K562 (cell line): ENCODE results near the gene QRFPR. TPM values are rescaled to one million over a fixed set of nuclear protein-coding genes. Genes with fewer than 3 reads are reported as not detected.

Source experiments
- ATAC-seq: fragments of 200-7000 bp; cut with Tn5 transposase; 3 replicates; pipeline ENCODE4 v1.9.1; 2020; ENCODE audit warnings: moderate library complexity
- BruUV-seq: library from RNA; stranded (reverse); fragments of 400-500 nt; replicated peaks from 2 replicates; lab custom pipeline; 2021; lab: Mats Ljungman, UMichigan
- CTCF ChIA-PET: fragments of 300-600 bp; formaldehyde crosslinking; extraction: SDS; loops from one replicate; lab custom pipeline; 2021; ENCODE audit warnings: low intra/inter-chr PET ratio; lab: Yijun Ruan, JAX
- POLR2A ChIA-PET: fragments of 300-600, 350-650 bp; sonication (Branson Sonifier 250); formaldehyde crosslinking; extraction: SDS; loops from one replicate; lab custom pipeline; 2021; ENCODE audit warnings: antibody characterized with exemption, inconsistent platforms; lab: Yijun Ruan, JAX
- DNase-seq, 4 experiments: peaks; one replicate each; pipeline versions ENCODE4 v3.0.0 to v3.0.0-alpha.2; 2011 to 2018; ENCODE audit warnings: low spot score in 3 of 4, mixed read lengths in 3 of 4; ENCODE audit errors: extremely low read depth in 1 of 4
- FAIRE-seq: peaks from 2 replicates; lab custom pipeline; 2011; peaks lifted over from hg19 to GRCh38; lab: Jason Lieb, UNC
- H2AFZ ChIP-seq: 2 replicates; pipeline ENCODE4 v1.6.0; 2011; ENCODE audit warnings: low read depth, low read length, control low read depth, inconsistent platforms
- H3K27ac ChIP-seq: fragments of 200-600 bp; 3 replicates; pipeline ENCODE4 v1.8.0; 2011; ENCODE audit warnings: low read depth, mild to moderate bottlenecking, control low read depth, inconsistent platforms, low read length, moderate library complexity, mixed read lengths; ENCODE audit errors: extremely low read depth
- H3K27me3 ChIP-seq, 2 experiments: fragments of 300-600 bp in 1 of 2; 2 replicates in 1 of 2; 3 replicates in 1 of 2; pipeline versions ENCODE4 v1.6.0 to v1.8.0; 2011; ENCODE audit warnings: inconsistent platforms in 2 of 2, low read length in 2 of 2, mild to moderate bottlenecking in 1 of 2, mixed read lengths in 1 of 2, moderate library complexity in 1 of 2; ENCODE audit not compliant: control insufficient read depth in 2 of 2, insufficient read depth in 2 of 2
- H3K36me3 ChIP-seq: fragments of 300-600 bp; 3 replicates; pipeline ENCODE4 v1.8.0; 2011; ENCODE audit warnings: mild to moderate bottlenecking, low read length, inconsistent platforms; ENCODE audit not compliant: control insufficient read depth, insufficient read depth
- H3K4me1 ChIP-seq, 2 experiments: fragments of 200-600 bp in 1 of 2; replicated peaks in 1 of 2; 2 replicates in 1 of 2; 3 replicates in 1 of 2; pipeline versions ENCODE4 v1.5.1 to v1.8.0; 2011; ENCODE audit warnings: inconsistent platforms in 2 of 2, low read length in 2 of 2, mild to moderate bottlenecking in 1 of 2, mixed read lengths in 1 of 2, moderate library complexity in 1 of 2; ENCODE audit not compliant: control insufficient read depth in 2 of 2, insufficient read depth in 2 of 2
- H3K4me2 ChIP-seq: 2 replicates; pipeline ENCODE4 v1.6.1; 2011; ENCODE audit warnings: low read length, control low read depth, inconsistent platforms, mixed read lengths; ENCODE audit not compliant: insufficient read depth
- H3K4me3 ChIP-seq: fragments of 200-600 bp; sonication (generic), shearing (Covaris generic); 2 replicates; pipeline ENCODE4 v1.5.1; 2016; ENCODE audit warnings: control low read depth, inconsistent platforms
- H3K79me2 ChIP-seq: fragments of 200-600 bp; 3 replicates; pipeline ENCODE4 v1.8.0; 2011; ENCODE audit warnings: low read length, inconsistent platforms; ENCODE audit not compliant: control insufficient read depth, insufficient read depth
- H3K9ac ChIP-seq, 2 experiments: 2 replicates each; pipeline versions ENCODE4 v1.6.0 to v1.6.1; 2011; ENCODE audit warnings: low read depth in 2 of 2, low read length in 2 of 2, control low read depth in 1 of 2, inconsistent platforms in 1 of 2, mild to moderate bottlenecking in 1 of 2, mixed read lengths in 1 of 2; ENCODE audit not compliant: insufficient read depth in 1 of 2
- H3K9me1 ChIP-seq: one replicate; pipeline ENCODE4 v1.6.0; 2011; ENCODE audit warnings: inconsistent platforms, mild to moderate bottlenecking, low read length, moderate library complexity; ENCODE audit not compliant: control insufficient read depth, insufficient read depth
- H3K9me3 ChIP-seq: replicated peaks from 2 replicates; pipeline ENCODE4 v1.5.1; 2011; ENCODE audit warnings: low read depth, low read length, inconsistent platforms; ENCODE audit not compliant: control insufficient read depth, insufficient read depth
- H4K20me1 ChIP-seq: replicated peaks from 2 replicates; pipeline ENCODE4 v1.6.1; 2011; ENCODE audit warnings: low read length, inconsistent platforms, mixed read lengths; ENCODE audit not compliant: control insufficient read depth, insufficient read depth
- ATF3 ChIP-seq, 2 experiments: fragments of 450-650 bp in 1 of 2; sonication (generic) in 1 of 2; formaldehyde crosslinking in 1 of 2; IDR thresholded peaks in 1 of 2; conservative IDR thresholded peaks in 1 of 2; 2 replicates each; pipeline versions ENCODE4 v1.6.1 to v1.8.1; 2016 to 2023; ENCODE audit warnings: mild to moderate bottlenecking in 2 of 2, moderate library complexity in 2 of 2, inconsistent platforms in 1 of 2, missing genetic modification reagents in 1 of 2
- BRF2 ChIP-seq: IDR thresholded peaks from 3 replicates; pipeline ENCODE4 v1.6.1; 2011; ENCODE audit warnings: borderline replicate concordance, mild to moderate bottlenecking; ENCODE audit not compliant: insufficient read length, insufficient read depth
- CREB1 ChIP-seq, 2 experiments: sonication (generic) in 1 of 2; formaldehyde crosslinking in 1 of 2; IDR thresholded peaks; 2 replicates each; pipeline versions ENCODE4 v1.6.1 to v1.8.0; 2012 to 2022; ENCODE audit warnings: inconsistent platforms in 1 of 2, mild to moderate bottlenecking in 1 of 2, missing genetic modification reagents in 1 of 2, moderate library complexity in 1 of 2
- CXXC5 ChIP-seq: fragments of 250-450 bp; sonication (Bioruptor Pico); IDR thresholded peaks from 2 replicates; pipeline ENCODE4 v1.8.0; 2022; ENCODE audit warnings: inconsistent platforms, mild to moderate bottlenecking, moderate library complexity
- ELK3 ChIP-seq: fragments of 450-650 bp; formaldehyde crosslinking; IDR thresholded peaks from 2 replicates; pipeline ENCODE4 v1.4.0; 2020; ENCODE audit warnings: mild to moderate bottlenecking
- GTF2F1 ChIP-seq: IDR thresholded peaks from 2 replicates; pipeline ENCODE4 v1.6.1; 2011; ENCODE audit warnings: low read depth, low read length, improper control_type of control experiment
- HDAC6 ChIP-seq: IDR thresholded peaks from 2 replicates; pipeline ENCODE4 v1.6.1; 2012; ENCODE audit warnings: low read depth, mild to moderate bottlenecking, control low read depth, inconsistent platforms, low read length, moderate library complexity
- NCOA4 ChIP-seq: fragments of 450-650 bp; IDR thresholded peaks from 2 replicates; pipeline ENCODE4 v1.6.1; 2018; ENCODE audit warnings: mild to moderate bottlenecking; ENCODE audit not compliant: partially characterized antibody
- SLC30A9 ChIP-seq: fragments of 250-450 bp; sonication (Bioruptor Pico); IDR thresholded peaks from 2 replicates; pipeline ENCODE4 v1.8.0; 2022; ENCODE audit warnings: mild to moderate bottlenecking, moderate library complexity
- SPI1 ChIP-seq: IDR thresholded peaks from 2 replicates; pipeline ENCODE4 v1.6.1; 2011; ENCODE audit warnings: low read depth, low read length, control low read depth, borderline replicate concordance
- SRSF3 ChIP-seq: fragments of 200-400 bp; formaldehyde crosslinking; IDR thresholded peaks from 2 replicates; pipeline ENCODE4 v1.6.1; 2016; ENCODE audit warnings: mild to moderate bottlenecking, low read length, moderate library complexity; ENCODE audit not compliant: insufficient read depth
- SUPT5H ChIP-seq: fragments of 450-650 bp; IDR thresholded peaks from 2 replicates; pipeline ENCODE4 v1.6.1; 2016
- ZFP30 ChIP-seq: fragments of 250-450 bp; sonication (Bioruptor Pico); IDR thresholded peaks from 2 replicates; pipeline ENCODE4 v1.8.0; 2022; ENCODE audit warnings: moderate library complexity, mild to moderate bottlenecking, inconsistent platforms, borderline replicate concordance
- ZNF253 ChIP-seq: fragments of 250-450 bp; sonication (Bioruptor Pico); conservative IDR thresholded peaks from 2 replicates; pipeline ENCODE4 v1.6.1; 2021; ENCODE audit warnings: mild to moderate bottlenecking
- in situ Hi-C: fragments of 300-500 bp; cut with MboI; formaldehyde crosslinking; loops from 4 replicates; pipeline ENCODE4 v1.15.0; 2018; ENCODE audit warnings: inconsistent platforms, mixed read lengths
- intact Hi-C: fragments of 100-400 bp; cut with micrococcal nuclease; formaldehyde crosslinking; loops from 2 replicates; pipeline ENCODE4 v1.14.2; 2022
- polyA plus RNA-seq, 8 experiments: library from polyadenylated mRNA; depleted of rRNA in 4 of 8; stranded (reverse) in 5 of 8; unstranded in 3 of 8; fragments of >200 nt; fragmentation: Nextera tagmentation in 2 of 8; fragmentation: Illumina TruSeq in 1 of 8; extraction: Ambion mirVana in 2 of 8; extraction: Trizol in 1 of 8; gene quantifications; 2 replicates each; pipeline versions ENCODE4 v1.2.1 to v1.2.3, GENCODE V29; 2011 to 2014; ENCODE audit warnings: inconsistent platforms in 1 of 8, missing spikeins in 1 of 8
- total RNA-seq, 7 experiments: library from RNA; depleted of rRNA in 6 of 7; stranded (reverse); fragments of >200 nt in 6 of 7; fragmentation: Illumina TruSeq in 2 of 7; extraction: Trizol in 2 of 7; gene quantifications; 2 replicates each; pipeline versions ENCODE4 v1.2.1 to v1.2.3, GENCODE V29; 2011 to 2021; ENCODE audit warnings: low replicate concordance in 1 of 7

QRFPR gene
- total and polyA plus RNA-seq, 9 of the 15 experiments (the other 6 are each of a cell fraction or from before 2014, with no cell fraction given), result not detected

GRCh38 chr4:121358473-121358872 lies 22.3 kb downstream of the QRFPR start:
- CTCF ChIA-PET, result no interaction called here
- intact Hi-C loops (no loop called here), in situ Hi-C loops (no loop called here)

GRCh38 chr4:121353213-121353612 lies 27.6 kb downstream of the QRFPR start:
- ATAC-seq (no peak), DNase-seq (no peak), FAIRE-seq (no peak)
- intact Hi-C loops (no loop called here), in situ Hi-C loops (no loop called here)
- no peaks in the 10 kb centered on the region for H3K9me1 ChIP-seq
- H3K4me1 ChIP-seq, result no peaks in the 10 kb centered on the region
- CTCF ChIA-PET, result no interaction called here
- H3K36me3 ChIP-seq, result no peaks in the 10 kb centered on the region
- H3K9me3 ChIP-seq, result no peaks in the 10 kb centered on the region
- H3K27ac ChIP-seq, result no peak overlapping the region
- no peak overlapping the region for H3K4me3 ChIP-seq
- no peak overlapping the region for H3K9ac ChIP-seq
- no peak overlapping the region for H2AFZ ChIP-seq
- H4K20me1 ChIP-seq, result no peaks in the 10 kb centered on the region
- no peaks in the 10 kb centered on the region for H3K79me2 ChIP-seq
- H3K27me3 ChIP-seq, result no peaks in the 10 kb centered on the region
- POLR2A ChIA-PET, result no interaction called here
- no TSS peak for BruUV-seq
- no peak overlapping the region for H3K4me2 ChIP-seq
- TF ChIP-seq CREB1 (IDR thresholded peaks at IDR 0.05) (no peak), CREB1 (CRISPR knock-in tag; IDR thresholded peaks at IDR 0.05) (no peak), NCOA4 (no peak), BRF2 (no peak), SLC30A9 (CRISPR knock-in tag) (no peak), ZFP30 (CRISPR knock-in tag) (no peak), HDAC6 (no peak), ELK3 (CRISPR knock-in tag) (no peak), CXXC5 (CRISPR knock-in tag) (no peak), ZNF253 (no peak), SPI1 (no peak), SRSF3 (no peak), SUPT5H (no peak)

More at GRCh38 chr4:121358473-121358872, 22.3 kb downstream of the QRFPR start:
- Histone ChIP-seq H3K27ac (no peak overlapping the region), H2AFZ (no peak overlapping the region), H4K20me1 (no peaks in the 10 kb centered on the region), H3K36me3 (no peaks in the 10 kb centered on the region), H3K79me2 (no peaks in the 10 kb centered on the region), H3K4me3 (no peak overlapping the region), H3K27me3 (no peaks in the 10 kb centered on the region), H3K9ac (no peak overlapping the region), H3K9me1 (no peaks in the 10 kb centered on the region)
- POLR2A ChIA-PET, result no interaction called here
- DNase-seq (no peak), ATAC-seq (no peak), FAIRE-seq (no peak)
- BruUV-seq, result no TSS peak
- TF ChIP-seq GTF2F1 (no peak), ATF3 (IDR thresholded peaks at IDR 0.05) (peak; percentile 28; the same call in 1 of the 2 replicates), ATF3 (CRISPR knock-in tag; conservative IDR thresholded peaks at IDR 0.05) (no peak)
- TF ChIP-seq, all 486 proteins: peak for 1
- no peak overlapping the region for H3K4me2 ChIP-seq
- no peaks in the 10 kb centered on the region for H3K4me1 ChIP-seq
- no peaks in the 10 kb centered on the region for H3K9me3 ChIP-seq
